PFSK-1 (cell line): ENCODE data around the gene SRSF10.

ENCODE experiments used
- POLR2AphosphoS5 ChIP-seq: IDR thresholded peaks from 2 replicates; pipeline ENCODE4 v1.6.1; 2012; ENCODE audit warnings: low read depth, mild to moderate bottlenecking, control low read depth, low read length, moderate library complexity
- REST ChIP-seq, 2 experiments: IDR thresholded peaks; 2 replicates each; pipeline versions ENCODE4 v1.6.1 to v1.8.0; 2011 to 2012; ENCODE audit warnings: low read depth in 2 of 2, low read length in 2 of 2, control low read depth in 1 of 2, inconsistent platforms in 1 of 2, mild to moderate bottlenecking in 1 of 2, moderate library complexity in 1 of 2; ENCODE audit not compliant: insufficient read depth in 1 of 2
- SIN3A ChIP-seq: IDR thresholded peaks from 2 replicates; pipeline ENCODE4 v1.6.1; 2012; ENCODE audit warnings: mild to moderate bottlenecking, low read length, moderate library complexity, borderline replicate concordance; ENCODE audit not compliant: insufficient read depth
- TAF1 ChIP-seq: IDR thresholded peaks from 2 replicates; pipeline ENCODE4 v1.6.1; 2012; ENCODE audit warnings: low read length, control low read depth, borderline replicate concordance; ENCODE audit not compliant: insufficient read depth

- TF ChIP-seq SIN3A (no peak), POLR2AphosphoS5 (no peak), REST (IDR thresholded peaks at IDR 0.05; ENCODE audit: insufficient read depth in 1 of 2, low read depth in 2 of 2, low read length in 2 of 2) (no peak), TAF1 (no peak)
Measured at GRCh38 chr1:23928789-23929188, 51.3 kb downstream of the SRSF10 start.
